Stimulated activated CD8-positive, alpha-beta memory T cell treated with anti-CD3 and anti-CD28 coated beads, Interleukin-15, amount 100 ng/mL, for 1 hour (primary cell): ENCODE measurements around the gene TGFBR2.

ENCODE experiments used
- DNase-seq: peaks from one replicate; pipeline ENCODE4 v3.0.0-alpha.2; 2020; ENCODE audit warnings: low read depth

TGFBR2 gene

DNA sequence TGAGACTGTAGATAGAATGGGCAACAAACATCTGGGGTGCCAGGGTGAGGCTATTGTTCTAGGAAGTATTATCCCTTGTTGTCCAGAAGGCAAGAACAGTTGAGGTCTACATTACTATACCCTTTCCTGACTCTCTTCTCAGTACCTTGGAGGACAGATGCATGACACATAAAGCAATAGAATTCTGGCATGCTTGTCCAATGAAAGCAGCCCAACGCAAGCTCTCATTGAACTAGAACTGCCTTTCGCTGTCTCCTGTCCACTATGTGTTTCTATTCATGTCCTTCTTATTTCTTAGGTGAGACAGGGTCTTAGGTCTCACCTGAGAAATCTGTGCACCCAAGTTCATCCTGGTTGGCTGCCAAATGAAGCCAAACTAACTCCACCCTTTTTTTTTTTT lies 68.6 kb downstream of the TGFBR2 start:
- DNase-seq, result no peak

DNA sequence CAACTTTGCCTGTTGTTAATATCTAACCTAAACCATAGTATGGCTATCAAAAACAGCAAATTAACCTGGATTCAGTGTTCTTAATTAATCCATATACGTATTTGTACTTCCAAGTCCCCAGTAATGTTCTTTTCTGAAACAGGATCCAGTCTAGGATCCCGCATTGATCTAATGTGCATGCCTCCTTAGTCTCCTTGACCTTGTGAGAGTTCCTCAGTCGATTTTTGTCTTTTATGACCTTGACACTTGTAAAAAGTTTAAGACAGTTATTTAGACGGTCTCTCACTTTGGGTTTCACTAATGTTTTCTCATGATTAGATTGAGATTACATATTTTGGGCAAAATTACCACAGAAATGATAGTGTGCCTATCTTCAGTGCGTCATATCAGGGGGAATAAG lies 69.4 kb downstream of the TGFBR2 start:
- no peak for DNase-seq

DNA sequence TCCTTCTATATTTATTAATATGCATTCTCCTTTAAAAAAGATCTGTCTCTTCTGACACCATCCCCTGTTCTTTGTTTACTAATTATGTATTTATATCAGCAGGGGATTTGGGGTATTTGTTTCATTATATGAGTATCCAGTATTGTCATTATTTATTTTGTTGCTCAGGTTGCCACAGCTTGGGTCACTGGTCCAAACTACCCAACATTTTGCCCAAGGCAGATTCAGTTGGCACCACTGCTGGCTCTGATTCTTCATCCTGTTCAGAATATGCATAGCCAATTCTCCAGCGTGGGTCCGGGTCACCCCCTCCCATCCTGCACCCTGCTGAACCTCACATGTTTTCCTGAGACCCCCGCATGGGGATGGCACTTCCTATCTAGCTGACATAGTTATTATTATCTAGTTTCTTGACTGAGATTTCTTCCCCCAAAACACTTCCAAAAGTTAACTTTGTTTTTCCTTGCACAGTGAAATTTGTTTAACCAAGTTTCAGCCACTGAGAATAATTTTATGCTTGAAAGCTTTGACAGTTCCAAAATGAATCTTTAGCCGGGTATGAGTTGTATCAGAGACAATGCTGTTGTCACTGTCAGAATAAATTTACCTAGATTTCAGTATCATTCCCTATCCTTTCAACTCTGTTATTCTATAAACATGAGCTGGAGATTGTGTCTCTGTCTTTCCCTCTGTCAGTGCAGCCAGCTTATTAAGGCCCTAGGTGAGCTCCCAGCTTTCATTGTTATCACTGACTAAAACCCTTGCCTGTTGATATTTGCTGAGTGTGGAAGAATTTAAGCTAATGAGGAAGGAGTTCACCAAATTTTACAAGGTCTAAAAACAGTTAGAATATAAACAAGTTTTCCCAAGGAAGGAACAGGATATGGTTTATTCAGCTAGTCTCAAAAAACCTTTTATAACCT lies 70.3 kb downstream of the TGFBR2 start:
- DNase-seq, result no peak

DNA sequence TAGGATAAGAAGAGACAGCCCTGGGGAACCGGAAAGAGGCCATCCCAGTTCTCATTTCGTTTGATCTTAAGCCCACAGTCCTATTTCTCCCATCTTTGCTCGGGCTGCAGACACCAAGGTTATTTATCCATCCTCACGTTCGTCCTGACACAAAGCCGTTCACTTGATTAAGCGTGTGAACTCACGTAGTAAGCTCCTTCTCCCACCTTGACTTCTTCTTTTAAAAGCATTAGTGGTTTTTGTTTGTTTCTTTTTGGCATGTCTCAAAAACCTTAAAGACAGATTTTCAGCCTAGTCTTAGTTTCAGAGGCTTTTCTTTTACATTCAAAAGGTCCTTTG lies 70.9 kb downstream of the TGFBR2 start:
- DNase-seq, result no peak

DNA sequence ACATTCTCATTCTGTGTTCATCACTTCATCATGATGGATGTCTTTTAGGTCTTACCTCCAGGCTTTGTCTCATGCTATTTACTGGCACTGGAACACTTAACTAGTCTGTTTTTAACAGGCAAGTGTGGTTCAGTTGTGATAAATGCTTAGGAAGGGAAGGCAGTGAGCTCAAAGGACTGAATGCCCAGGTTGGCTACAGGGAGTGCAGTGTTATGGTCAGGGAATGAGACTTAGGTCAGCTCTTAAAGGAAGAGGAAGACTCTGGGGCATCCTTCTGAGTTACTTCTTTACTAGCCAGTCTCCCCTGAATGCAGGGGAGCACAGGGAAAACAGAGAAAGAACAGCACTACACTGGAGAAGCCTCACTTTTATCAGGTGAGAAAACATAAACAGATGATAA lies 72.6 kb downstream of the TGFBR2 start:
- DNase-seq, result no peak

DNA sequence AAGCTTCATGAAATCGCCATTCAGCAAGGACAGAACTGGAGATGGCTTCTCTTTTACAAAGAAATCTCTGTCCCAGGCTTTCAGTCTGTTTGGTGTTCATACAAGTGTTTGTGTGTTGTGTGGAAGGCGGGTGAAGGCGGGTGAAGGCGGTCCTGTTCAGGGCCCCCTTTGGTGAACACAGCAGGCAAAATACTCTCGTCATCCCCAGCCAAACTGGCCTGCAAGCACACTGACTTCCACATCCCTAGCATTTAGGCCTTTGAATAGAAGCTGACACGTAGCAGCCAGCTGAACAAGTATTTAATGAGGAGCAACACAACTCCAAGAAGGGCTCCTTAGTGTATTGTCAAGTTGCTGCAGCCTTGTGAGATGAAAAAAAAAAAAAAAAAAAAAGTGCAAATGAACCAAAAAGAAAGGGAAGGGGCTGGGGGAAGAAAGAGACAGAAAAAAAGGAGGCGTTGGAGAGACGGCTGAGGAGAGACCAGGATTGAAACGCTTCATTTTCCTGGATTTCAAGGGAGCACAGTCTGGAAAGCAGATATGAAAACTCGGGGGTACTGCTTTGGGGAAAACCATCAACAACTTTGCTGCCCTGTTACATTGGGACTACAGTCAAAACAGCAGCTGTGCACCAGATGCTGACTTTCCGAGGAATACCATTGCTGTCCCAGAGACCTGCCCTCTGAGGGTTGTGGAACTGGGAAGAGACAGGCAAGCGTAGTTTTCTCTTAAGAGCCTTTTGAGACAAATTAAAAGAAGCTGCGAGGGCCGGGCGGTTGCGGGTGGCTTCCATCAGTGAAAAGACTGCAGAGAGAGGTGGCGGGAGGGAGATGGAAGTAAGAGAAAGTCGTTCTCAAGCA lies 74.6 kb downstream of the TGFBR2 start:
- no peak for DNase-seq

DNA sequence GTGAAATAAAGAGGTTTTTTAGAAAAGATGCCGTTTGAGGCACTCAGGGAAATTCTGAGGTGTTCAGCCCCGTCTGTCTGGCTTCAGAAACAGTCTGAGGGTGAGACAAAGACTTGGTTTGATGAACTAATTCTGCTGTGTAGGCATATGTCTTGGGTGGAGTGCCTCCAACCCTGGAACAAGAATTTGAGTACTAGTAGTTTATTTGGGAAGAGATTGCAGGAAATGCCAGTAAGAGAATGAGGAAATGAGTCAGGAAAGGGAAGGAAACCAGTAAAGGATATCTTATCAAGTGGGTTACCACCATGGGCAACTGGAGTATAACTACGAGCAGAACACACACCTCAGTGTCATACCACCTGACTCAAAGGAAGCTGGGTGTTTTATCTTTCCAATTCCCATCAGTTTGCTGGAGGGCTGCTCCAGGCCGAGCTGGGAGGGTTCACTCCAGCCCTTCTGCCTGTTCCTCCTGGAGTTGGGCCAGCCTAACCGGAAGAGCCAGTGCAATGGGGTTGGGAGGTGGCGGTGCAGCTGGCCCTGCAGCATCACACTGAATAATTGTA lies 75.3 kb downstream of the TGFBR2 start:
- no peak for DNase-seq

DNA sequence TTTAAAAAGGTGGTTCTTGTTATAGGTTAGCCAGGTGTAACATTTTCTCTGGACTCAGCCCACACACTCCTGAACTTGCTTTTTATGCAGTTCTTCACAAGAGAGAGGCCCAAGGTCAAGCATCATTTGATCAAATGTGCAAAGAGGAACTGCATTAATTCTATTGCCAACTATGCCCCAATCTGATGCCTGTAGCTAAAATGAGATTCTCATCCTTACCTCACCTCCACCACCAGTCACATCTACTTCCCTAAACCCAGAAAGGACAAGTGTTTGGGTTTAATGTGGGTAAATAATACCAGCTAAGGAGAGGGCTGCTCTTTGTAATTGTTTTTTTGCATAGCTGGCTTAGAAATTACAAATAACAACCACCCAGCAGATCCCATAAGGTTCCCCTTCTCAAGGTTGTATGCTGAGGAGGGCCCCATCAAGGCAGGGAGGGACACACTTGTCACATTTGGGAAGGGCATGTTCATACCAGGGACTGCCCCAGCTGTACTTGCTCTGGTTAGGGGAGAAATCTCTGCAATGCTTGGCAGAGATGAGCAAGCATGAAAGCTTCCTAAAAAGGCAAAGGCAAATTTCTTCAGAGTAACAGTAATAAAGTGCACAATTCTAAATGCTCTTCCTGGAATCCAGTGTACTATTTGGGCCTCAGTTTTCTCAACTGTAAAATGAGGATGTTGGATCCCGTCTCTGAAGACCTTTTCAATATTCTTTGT lies 76.2 kb downstream of the TGFBR2 start:
- no peak for DNase-seq

DNA sequence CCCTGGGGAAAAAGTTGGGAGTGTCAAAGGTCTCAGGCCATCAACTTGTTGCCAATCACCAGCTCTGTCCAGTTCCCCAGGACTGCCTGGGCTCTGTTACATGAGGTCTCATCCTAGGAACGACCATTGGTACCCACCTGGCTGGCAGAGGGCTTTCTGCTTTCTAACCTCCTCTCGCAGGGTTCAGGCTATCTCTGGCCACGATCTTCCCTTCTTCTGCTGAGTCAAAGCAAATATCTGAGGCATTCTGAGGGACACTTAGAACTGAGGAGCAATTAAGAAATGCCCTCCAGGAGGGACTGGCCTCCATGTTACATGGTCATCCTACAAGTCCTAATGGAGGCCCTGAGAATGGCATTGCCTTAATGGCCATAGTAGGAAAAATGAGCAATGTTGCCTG lies 77.4 kb downstream of the TGFBR2 start:
- DNase-seq, result no peak

DNA sequence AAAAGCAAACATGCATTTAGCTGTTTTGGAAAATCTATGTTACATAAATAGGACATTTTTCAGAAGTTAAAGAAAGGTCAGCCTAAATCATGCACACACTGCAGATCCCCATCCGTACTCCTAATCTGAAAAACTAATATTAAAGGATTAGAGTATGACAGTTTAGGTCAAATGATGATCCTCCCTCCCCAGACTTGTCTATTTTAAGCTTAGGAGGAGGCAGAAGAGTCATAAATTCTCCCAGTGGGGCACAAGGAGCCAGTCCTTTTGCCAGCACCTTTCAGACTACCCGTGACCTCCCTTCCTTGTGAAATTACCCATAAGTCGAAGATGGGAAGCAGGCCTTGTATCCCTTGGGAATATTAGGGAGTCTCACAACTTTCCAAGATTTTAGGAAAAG lies 78.0 kb downstream of the TGFBR2 start:
- DNase-seq, result no peak

DNA sequence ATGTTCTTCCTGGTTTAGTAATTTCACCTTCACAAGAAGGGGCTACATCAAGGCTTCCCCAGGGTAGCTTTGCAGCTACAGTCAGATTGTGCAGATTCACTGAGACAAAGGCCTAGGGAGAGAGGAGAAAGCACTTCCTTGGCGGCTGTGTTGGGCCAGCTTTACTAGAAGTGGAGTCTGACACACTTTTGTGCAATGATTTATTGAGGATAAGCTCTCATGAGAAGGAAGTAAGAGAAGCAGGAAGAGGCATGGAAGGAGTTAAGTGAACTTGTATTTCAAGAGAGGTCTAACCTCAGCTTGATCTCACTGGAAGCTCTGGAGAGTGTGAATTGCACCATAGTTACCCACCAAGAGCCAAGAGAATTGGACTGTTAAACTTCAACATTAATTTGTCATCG lies 78.9 kb downstream of the TGFBR2 start:
- DNase-seq, result no peak

DNA sequence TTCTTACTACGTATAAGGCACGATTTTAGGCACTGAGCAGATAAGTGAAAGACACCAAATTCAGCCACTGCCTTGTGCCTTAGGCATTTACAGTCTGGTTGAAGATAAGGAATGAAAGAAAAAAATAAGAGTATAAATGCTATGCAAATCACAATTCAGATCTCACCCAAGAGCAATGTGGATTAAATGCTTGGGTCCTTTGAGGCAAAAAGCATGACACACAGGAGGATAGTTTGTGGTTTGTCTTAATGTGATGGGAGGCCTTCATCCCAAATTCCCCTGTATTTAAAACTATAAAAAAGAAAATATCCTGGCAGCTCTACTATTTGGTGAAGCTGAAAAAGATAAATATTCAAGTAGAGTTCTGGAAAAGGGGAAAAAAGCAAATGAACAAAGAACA lies 79.8 kb downstream of the TGFBR2 start:
- DNase-seq, result no peak

DNA sequence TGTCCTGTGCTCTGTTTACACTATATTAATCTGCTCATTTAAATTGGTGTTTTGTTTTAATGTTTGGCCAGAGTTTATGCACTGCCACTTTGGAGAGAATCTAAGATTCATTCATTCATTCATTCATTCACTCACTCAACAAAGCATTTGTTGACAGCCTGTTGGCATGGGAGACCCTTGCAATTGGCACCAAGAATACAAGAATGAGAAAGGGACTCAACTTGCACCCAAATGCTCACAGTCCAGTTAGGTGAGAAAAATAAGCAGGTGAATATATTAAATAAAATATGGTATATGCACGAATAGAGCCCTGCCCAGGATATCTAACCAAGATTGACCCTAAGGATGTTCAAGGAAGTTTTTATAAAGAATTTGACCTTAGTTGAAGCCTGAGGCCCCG lies 80.4 kb downstream of the TGFBR2 start:
- DNase-seq, result no peak

DNA sequence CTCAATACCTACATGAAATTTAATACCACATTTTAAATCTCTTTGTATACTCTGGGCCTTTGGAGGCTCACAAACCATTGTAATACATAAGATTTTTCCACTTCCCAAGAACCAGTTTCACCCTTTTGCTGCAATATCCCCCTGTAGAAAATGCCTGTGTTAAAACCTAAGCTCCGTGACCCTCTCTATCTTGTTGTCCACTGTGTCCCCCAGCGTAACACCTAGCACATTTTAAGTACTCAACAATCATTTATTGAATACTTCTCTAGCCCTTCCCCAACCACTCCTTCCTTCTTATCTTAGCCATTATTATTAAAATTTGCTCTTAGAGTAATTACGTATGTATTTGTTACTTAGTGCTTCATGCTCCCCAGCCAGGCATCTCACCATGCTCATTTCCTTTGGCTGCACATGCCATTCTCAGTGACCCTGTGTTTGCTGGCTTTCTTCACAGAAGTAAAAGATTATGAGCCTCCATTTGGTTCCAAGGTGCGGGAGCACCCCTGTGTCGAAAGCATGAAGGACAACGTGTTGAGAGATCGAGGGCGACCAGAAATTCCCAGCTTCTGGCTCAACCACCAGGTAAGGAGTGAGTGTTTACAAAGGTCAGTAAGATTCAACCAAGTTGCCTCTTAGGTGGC lies 81.6 kb downstream of the TGFBR2 start:
- no peak for DNase-seq

DNA sequence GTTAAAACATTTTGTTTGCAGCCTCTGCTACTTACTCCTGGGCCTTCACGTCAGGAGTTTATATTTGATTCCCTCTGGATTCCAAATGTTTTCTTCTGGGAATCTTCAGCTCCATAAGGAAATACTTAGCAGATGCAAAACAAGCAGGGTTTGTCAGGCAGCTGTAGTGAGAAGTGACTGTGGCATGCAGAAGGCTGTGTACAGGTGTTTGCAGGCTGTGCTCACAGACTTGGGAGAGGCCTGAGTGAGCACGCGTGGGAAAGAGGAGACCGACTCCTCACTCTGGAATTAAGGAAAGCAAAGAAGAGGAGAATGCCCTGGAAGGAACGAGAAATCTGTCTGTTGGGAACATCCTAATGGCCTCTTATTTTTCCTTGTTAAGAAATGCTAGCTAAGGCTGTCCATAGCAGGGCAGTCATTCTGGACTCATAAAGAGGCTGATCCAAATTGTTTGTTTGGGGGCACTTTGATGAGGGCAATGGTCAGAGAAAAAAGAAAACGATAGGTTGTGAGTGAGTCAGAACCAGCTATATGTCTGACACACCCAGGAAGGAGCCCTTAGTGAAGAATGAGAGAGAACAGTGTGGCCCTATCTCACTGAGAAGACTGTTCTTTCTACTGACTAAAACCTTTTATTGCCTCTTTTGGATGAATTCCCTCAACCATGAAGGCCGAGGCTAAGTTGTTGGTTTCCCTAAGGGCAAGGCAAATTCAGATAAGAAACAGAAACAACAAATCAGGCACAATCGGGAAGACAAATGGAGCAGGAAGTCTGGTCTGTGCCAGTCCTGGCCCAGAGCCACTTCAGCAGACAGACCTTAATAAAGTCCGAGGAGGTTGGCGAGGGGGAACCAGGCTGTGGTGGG lies 82.6 kb downstream of the TGFBR2 start:
- DNase-seq, result no peak

DNA sequence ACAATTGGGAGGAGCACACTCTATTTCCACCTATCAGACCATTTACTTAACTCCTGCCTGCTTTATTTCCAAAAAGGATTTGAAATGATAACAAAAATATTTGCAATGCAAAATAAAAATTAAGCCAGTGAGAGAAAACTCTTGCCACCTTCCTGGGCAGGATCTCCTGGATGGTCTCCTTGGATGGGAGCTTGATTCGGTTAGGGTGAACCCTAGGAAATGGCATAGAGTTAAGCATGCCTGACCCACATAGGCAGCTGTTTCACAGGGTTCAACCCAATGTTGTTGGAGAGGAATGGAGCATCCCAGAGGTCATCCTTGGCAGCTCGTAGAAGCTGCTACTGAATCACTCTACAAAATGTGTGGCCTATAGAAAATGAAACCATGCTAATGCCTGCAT lies 83.8 kb downstream of the TGFBR2 start:
- DNase-seq, result no peak

DNA sequence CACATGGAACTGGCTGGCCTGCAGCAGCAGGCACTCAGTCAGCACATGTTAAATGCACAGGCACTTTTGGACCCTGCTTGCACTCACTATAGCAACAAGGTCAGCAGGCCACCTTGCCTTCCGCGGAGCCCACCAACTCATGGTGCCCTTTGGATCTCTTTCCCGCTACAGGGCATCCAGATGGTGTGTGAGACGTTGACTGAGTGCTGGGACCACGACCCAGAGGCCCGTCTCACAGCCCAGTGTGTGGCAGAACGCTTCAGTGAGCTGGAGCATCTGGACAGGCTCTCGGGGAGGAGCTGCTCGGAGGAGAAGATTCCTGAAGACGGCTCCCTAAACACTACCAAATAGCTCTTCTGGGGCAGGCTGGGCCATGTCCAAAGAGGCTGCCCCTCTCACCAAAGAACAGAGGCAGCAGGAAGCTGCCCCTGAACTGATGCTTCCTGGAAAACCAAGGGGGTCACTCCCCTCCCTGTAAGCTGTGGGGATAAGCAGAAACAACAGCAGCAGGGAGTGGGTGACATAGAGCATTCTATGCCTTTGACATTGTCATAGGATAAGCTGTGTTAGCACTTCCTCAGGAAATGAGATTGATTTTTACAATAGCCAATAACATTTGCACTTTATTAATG lies 85.0 kb downstream of the TGFBR2 start:
- no peak for DNase-seq

DNA sequence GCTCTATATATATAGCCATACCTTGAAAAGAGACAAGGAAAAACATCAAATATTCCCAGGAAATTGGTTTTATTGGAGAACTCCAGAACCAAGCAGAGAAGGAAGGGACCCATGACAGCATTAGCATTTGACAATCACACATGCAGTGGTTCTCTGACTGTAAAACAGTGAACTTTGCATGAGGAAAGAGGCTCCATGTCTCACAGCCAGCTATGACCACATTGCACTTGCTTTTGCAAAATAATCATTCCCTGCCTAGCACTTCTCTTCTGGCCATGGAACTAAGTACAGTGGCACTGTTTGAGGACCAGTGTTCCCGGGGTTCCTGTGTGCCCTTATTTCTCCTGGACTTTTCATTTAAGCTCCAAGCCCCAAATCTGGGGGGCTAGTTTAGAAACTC lies 85.5 kb downstream of the TGFBR2 start:
- no peak for DNase-seq

DNA sequence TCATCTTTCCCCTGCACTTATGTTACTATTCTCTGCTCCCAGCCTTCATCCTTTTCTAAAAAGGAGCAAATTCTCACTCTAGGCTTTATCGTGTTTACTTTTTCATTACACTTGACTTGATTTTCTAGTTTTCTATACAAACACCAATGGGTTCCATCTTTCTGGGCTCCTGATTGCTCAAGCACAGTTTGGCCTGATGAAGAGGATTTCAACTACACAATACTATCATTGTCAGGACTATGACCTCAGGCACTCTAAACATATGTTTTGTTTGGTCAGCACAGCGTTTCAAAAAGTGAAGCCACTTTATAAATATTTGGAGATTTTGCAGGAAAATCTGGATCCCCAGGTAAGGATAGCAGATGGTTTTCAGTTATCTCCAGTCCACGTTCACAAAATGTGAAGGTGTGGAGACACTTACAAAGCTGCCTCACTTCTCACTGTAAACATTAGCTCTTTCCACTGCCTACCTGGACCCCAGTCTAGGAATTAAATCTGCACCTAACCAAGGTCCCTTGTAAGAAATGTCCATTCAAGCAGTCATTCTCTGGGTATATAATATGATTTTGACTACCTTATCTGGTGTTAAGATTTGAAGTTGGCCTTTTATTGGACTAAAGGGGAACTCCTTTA lies 86.2 kb downstream of the TGFBR2 start:
- DNase-seq, result no peak
